Measurements from ENCODE around the gene SERPINF2. TPM values are rescaled to one million over a fixed set of nuclear protein-coding genes. Genes with fewer than 3 reads are reported as not detected.
A peak's percentile ranks its signal among the peaks of the same experiment; 100 is the strongest.

Gene SERPINF2
- polyA plus RNA-seq, 1 donor from 2014 or later = not detected

DNA sequence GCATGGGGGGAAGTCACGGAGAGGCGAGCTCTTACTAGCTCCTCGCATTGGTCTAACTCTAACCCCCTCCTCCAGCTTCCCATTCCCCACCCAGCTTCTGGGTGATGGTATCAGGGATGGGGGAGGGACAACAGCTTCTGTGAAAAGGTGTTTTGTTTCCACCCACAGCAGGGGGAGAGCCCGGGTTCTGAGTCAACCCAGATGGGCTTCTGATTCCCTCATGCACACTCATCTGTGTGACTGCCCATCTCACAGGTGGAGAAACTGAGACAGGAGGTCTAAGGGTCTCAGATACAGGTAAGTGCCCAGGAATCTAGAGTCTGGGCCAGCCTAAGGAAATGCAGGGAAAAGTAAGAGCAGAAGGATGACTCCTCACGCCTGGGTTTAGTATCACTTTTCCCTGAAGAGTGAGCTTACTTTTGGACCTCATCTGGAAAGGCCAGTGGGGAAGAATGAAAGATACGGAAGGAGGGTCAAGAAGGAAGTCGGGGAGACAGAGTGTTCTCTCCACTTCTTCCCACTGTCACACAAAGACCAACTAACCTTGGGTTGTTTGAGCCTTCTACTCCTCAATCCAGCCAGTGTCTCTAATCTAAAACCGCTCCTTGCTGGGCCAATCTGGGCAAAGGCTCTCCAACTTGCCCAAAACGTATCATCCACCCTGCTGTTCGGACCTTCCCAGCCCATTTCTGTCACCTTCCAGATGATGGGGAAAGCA lies 29.4 kb upstream of the SERPINF2 start:
- peaks cover 4% of the 10 kb centered on the region for H3K79me2 ChIP-seq (replicated peaks; ENCODE audit: insufficient read depth, low read length)
- H3K4me2 ChIP-seq (ENCODE audit: low read length) = no peak overlapping the region
- H2AFZ ChIP-seq (ENCODE audit: low read depth, low read length) = no peak overlapping the region
- H3K9me2 ChIP-seq (ENCODE audit: insufficient read depth, low read length) = no peaks in the 10 kb centered on the region
- H3K27ac ChIP-seq (ENCODE audit: low read length) = no peak overlapping the region
- no peak overlapping the region for H3K4me3 ChIP-seq (ENCODE audit: low read length)
- H3K9me3 ChIP-seq (ENCODE audit: low read length) = no peaks in the 10 kb centered on the region
- no peaks in the 10 kb centered on the region for H3K36me3 ChIP-seq (ENCODE audit: insufficient read depth, low read length)
- H3F3A ChIP-seq (ENCODE audit: insufficient read depth, low read length, poor library complexity, severe bottlenecking) = peaks cover 4% of the 10 kb centered on the region
- H3K27me3 ChIP-seq (ENCODE audit: insufficient read depth, low read depth, low read length) = peaks cover 24% of the 10 kb centered on the region
- H4K20me1 ChIP-seq (ENCODE audit: insufficient read depth) = no peaks in the 10 kb centered on the region
- TF ChIP-seq SMC3 (conservative IDR thresholded peaks at IDR 0.05; ENCODE audit: poor library complexity) (no peak), TAF1 (IDR thresholded peaks at IDR 0.05; ENCODE audit: low read depth) (no peak), RAD21 (conservative IDR thresholded peaks at IDR 0.05) (no peak), POLR2AphosphoS5 (IDR thresholded peaks at IDR 0.05) (no peak), EP300 (conservative IDR thresholded peaks at IDR 0.05; ENCODE audit: poor library complexity, severe bottlenecking) (no peak), EZH2 (IDR thresholded peaks at IDR 0.05; ENCODE audit: borderline replicate concordance, insufficient read depth, low read length, poor library complexity, severe bottlenecking) (no peak)
- TF ChIP-seq, protein P1, sequence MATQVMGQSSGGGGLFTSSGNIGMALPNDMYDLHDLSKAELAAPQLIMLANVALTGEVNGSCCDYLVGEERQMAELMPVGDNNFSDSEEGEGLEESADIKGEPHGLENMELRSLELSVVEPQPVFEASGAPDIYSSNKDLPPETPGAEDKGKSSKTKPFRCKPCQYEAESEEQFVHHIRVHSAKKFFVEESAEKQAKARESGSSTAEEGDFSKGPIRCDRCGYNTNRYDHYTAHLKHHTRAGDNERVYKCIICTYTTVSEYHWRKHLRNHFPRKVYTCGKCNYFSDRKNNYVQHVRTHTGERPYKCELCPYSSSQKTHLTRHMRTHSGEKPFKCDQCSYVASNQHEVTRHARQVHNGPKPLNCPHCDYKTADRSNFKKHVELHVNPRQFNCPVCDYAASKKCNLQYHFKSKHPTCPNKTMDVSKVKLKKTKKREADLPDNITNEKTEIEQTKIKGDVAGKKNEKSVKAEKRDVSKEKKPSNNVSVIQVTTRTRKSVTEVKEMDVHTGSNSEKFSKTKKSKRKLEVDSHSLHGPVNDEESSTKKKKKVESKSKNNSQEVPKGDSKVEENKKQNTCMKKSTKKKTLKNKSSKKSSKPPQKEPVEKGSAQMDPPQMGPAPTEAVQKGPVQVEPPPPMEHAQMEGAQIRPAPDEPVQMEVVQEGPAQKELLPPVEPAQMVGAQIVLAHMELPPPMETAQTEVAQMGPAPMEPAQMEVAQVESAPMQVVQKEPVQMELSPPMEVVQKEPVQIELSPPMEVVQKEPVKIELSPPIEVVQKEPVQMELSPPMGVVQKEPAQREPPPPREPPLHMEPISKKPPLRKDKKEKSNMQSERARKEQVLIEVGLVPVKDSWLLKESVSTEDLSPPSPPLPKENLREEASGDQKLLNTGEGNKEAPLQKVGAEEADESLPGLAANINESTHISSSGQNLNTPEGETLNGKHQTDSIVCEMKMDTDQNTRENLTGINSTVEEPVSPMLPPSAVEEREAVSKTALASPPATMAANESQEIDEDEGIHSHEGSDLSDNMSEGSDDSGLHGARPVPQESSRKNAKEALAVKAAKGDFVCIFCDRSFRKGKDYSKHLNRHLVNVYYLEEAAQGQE (IDR thresholded peaks at IDR 0.05; ENCODE audit: borderline replicate concordance) = no peak
- TF ChIP-seq, protein P2, sequence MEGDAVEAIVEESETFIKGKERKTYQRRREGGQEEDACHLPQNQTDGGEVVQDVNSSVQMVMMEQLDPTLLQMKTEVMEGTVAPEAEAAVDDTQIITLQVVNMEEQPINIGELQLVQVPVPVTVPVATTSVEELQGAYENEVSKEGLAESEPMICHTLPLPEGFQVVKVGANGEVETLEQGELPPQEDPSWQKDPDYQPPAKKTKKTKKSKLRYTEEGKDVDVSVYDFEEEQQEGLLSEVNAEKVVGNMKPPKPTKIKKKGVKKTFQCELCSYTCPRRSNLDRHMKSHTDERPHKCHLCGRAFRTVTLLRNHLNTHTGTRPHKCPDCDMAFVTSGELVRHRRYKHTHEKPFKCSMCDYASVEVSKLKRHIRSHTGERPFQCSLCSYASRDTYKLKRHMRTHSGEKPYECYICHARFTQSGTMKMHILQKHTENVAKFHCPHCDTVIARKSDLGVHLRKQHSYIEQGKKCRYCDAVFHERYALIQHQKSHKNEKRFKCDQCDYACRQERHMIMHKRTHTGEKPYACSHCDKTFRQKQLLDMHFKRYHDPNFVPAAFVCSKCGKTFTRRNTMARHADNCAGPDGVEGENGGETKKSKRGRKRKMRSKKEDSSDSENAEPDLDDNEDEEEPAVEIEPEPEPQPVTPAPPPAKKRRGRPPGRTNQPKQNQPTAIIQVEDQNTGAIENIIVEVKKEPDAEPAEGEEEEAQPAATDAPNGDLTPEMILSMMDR (IDR thresholded peaks at IDR 0.05; ENCODE audit: poor library complexity, severe bottlenecking) = no peak
- no peak overlapping the region for H3K9ac ChIP-seq (ENCODE audit: low read length)

DNA sequence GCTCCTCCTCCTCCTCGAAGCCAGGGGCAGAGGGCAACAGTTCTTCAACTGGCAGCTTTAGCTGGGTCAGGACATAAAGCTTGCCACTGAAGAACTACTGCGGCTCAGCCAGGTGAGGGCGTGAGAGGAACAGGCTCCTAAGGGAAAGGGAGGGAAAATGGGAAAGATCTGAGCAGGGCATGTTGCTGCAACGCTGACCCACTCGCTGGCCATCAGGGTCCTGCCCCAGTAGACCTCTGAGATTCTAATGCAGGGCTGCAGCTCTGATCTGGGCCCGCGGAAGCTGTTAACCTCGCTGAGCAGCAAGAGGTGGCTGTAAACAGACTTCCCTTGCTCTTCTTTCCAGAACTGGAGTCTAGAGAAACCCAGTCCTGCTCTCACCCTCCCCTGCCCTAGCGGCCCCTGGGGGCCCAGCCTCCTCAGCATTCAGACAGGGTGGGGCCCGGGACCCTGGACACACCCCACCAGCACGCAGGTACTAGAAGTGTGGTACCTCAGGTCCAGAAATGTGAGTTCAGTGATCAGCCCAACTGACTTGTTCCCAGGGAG lies 28.7 kb upstream of the SERPINF2 start:
- Histone ChIP-seq H3K27ac (ENCODE audit: low read length) (no peak overlapping the region), H3F3A (ENCODE audit: insufficient read depth, low read length, poor library complexity, severe bottlenecking) (peaks cover 4% of the 10 kb centered on the region), H3K27me3 (ENCODE audit: insufficient read depth, low read depth, low read length) (peaks cover 24% of the 10 kb centered on the region), H3K4me2 (ENCODE audit: low read length) (peak overlapping the region; percentile 39), H3K9ac (ENCODE audit: low read length) (peak overlapping the region; percentile 88), H3K9me3 (ENCODE audit: low read length) (no peaks in the 10 kb centered on the region), H4K20me1 (ENCODE audit: insufficient read depth) (no peaks in the 10 kb centered on the region), H3K79me2 (replicated peaks; ENCODE audit: insufficient read depth, low read length) (peaks cover 4% of the 10 kb centered on the region), H2AFZ (ENCODE audit: low read depth, low read length) (no peak overlapping the region), H3K9me2 (ENCODE audit: insufficient read depth, low read length) (no peaks in the 10 kb centered on the region), H3K4me3 (ENCODE audit: low read length) (peak overlapping the region; percentile 96), H3K36me3 (ENCODE audit: insufficient read depth, low read length) (no peaks in the 10 kb centered on the region)
- peak; percentile 17 for TF ChIP-seq MXI1 (conservative IDR thresholded peaks at IDR 0.05; ENCODE audit: poor library complexity, severe bottlenecking)
- peak; percentile 70 for TF ChIP-seq RAD21 (conservative IDR thresholded peaks at IDR 0.05)
- TF ChIP-seq EP300 (conservative IDR thresholded peaks at IDR 0.05; ENCODE audit: poor library complexity, severe bottlenecking) = no peak
- peak; percentile 73 for TF ChIP-seq SMC3 (conservative IDR thresholded peaks at IDR 0.05; ENCODE audit: poor library complexity)
- TF ChIP-seq, protein P2 (IDR thresholded peaks at IDR 0.05; ENCODE audit: poor library complexity, severe bottlenecking) = peak; percentile 76

Data from neural cell (in vitro differentiated cells).